Activated CD4-positive, alpha-beta T cell treated with anti-CD3 and anti-CD28 coated beads, Interleukin-2, Interleukin-4, amounts not matched to agents 100 ng/mL and 50 ng/mL, durations not matched to agents 16 hours and 8 hours (primary cell): ENCODE results near the gene SLC25A1.

Experiments used
- DNase-seq: peaks from one replicate; pipeline ENCODE4 v3.0.0-alpha.2; 2020; ENCODE audit warnings: low spot score

The SLC25A1 gene

DNA sequence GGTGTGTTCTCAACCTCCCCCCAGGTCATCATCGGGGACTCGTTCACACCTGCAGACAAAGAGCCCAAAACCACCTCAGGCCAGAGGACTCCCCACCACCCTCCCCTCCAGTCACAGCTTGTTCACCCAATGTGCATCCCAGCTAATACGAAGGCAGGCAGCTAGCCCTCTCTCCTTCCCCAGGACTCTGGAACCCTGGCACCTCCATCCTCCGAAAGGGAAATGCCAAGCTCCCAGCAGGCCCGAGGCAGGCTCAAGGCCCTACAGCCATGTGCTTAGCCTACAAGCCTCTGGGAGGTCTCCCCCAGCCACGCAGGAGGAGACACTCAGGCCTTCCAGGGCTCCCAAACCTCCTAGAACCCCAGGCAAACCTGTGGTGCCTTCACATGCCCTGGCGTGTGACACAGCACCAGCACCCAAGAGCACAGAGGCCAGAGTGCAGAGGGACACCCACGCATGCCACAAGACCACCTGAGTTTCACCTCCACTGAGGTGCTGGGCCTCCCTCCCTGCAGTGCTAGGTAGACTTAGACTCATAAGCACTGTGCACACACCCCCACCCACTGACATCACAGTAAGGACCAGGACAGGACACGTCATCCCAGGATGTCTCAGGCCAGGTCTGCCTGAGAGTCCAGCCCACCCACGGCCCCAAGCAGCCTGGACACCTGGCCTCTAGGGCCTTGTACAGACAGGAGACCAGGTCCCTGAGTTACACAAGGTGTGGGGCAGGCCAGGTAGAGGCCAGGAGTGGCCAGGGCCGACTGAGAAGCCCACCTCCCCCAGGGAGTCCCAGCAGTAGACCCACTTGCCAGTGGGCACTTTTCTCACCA, 40.9 kb downstream of the SLC25A1 start:
- no peak for DNase-seq

DNA sequence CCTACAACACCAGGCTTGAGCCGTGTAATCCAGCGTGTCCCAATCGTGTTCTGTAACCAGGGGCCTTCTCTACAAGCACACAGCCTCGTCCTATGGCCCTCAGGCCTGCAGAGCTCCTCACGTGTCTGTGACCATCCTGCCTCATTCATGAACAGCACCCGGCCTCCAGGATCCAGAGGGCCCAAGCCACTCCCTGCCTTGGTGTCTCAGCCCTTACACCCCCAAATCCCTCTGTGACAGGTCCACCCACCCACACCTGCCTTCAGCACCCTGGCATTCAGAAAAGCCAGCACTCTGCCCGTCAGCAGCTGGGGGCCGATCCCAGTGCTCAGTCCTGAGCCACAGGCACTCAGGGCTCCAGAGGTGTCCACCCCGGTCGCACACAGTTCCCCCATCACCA, 41.6 kb downstream of the SLC25A1 start:
- no peak for DNase-seq

- DNase-seq: no peak
Measured at GRCh38 chr22:19134874-19135273, 43.7 kb downstream of the SLC25A1 start.

- no peak for DNase-seq
Measured at GRCh38 chr22:19134176-19134831, 44.2 kb downstream of the SLC25A1 start.

- DNase-seq: no peak
Measured at GRCh38 chr22:19133561-19133960, 45.0 kb downstream of the SLC25A1 start.

DNA sequence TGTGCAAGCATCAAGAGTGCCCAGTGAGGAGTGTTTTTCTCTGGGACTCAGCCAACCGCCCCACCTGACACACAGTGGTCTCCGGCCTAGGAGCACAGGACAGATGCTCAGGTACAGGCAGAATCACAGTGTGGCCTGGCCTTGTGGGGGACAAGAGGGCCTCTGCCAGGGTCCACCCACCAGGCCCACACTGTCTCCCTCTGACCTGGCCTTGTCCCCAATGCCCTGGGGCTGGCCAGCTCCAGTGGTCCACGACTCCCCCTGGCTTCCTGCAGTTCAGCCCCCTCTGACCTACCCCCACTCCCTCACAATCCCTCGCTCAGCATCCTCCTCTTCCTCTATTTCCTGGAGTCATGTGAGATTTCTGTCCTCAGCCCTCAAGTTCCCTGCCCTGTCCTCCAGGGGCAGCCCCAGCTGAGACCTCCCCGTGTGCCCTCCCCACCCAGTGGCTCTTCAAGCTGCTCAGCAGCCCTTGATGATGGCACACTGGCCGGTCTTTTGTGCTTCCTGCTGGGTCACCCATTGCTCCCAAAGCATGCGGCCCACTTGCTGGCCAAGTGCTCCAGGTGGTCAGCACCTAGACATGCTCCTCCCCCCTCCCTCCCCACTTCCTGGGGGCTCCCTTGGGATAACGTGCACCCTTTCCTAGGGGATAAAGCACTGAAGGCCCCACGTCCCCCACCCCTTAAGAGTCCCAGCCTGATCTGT, 45.7 kb downstream of the SLC25A1 start:
- DNase-seq: no peak

DNA sequence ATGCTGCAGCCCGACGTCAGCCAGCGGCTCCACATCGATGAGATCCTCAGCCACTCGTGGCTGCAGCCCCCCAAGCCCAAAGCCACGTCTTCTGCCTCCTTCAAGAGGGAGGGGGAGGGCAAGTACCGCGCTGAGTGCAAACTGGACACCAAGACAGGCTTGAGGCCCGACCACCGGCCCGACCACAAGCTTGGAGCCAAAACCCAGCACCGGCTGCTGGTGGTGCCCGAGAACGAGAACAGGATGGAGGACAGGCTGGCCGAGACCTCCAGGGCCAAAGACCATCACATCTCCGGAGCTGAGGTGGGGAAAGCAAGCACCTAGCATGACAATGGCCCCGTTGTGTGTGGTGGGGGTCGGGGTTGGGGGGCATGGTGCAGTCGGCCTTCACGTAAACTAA, 46.4 kb downstream of the SLC25A1 start:
- no peak for DNase-seq

- no peak for DNase-seq
Measured at GRCh38 chr22:19131685-19132015, 46.9 kb downstream of the SLC25A1 start.

DNA sequence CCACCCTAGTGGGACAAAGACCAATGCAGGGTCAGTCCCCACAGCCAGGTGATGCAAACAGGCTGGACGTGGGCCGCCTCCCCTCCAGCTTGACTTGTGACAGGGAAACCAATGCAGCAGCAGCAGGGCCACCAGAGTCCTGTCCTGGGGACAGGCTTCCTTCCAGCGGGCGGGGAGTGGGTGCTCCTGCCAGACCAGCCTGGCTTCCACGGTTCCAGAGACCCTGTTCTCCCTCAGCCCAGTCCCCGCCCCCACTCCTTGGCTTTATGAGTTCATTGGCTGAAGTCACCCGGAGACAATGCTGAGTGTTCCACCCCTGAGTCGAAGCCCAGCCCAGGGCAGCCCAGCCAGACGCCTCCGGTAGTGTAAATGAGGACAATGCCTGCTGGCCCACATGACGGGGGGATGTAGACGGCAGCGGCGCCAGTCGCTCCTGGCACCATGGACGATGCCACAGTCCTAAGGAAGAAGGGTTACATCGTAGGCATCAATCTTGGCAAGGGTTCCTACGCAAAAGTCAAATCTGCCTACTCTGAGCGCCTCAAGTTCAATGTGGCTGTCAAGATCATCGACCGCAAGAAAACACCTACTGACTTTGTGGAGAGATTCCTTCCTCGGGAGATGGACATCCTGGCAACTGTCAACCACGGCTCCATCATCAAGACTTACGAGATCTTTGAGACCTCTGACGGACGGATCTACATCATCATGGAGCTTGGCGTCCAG, 47.4 kb downstream of the SLC25A1 start, which contains the start of gene TSSK2:
Gene TSSK2 (plus strand): TSS at position 350 of the 726 bp plus-strand sequence. CDS start 92 bp downstream, at position 442.
- DNase-seq: no peak

GRCh38 chr22:19129871-19130270, 48.7 kb downstream of the SLC25A1 start:
- DNase-seq: no peak

GRCh38 chr22:19128946-19129727, 49.4 kb downstream of the SLC25A1 start:
- no peak for DNase-seq

DNA sequence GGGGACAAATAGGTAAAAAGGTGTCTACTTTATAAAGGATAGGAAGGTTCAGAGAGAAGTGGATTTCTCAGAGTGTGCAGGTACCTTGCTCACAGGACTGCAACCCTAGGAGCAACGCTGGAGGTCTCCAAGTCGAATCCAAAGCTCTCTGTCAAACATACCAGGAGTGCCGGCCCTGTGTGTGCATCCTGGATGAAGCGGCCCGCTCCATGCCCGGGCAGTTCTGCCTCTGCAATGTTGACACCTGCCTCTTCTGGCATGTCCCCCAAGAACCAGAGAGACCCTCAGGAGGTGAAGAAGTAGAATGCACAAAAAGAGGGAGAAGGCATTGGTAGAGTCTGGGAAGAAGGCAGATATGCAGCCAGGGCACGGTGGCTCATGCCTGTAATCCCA, 50.5 kb downstream of the SLC25A1 start:
- no peak for DNase-seq

DNA sequence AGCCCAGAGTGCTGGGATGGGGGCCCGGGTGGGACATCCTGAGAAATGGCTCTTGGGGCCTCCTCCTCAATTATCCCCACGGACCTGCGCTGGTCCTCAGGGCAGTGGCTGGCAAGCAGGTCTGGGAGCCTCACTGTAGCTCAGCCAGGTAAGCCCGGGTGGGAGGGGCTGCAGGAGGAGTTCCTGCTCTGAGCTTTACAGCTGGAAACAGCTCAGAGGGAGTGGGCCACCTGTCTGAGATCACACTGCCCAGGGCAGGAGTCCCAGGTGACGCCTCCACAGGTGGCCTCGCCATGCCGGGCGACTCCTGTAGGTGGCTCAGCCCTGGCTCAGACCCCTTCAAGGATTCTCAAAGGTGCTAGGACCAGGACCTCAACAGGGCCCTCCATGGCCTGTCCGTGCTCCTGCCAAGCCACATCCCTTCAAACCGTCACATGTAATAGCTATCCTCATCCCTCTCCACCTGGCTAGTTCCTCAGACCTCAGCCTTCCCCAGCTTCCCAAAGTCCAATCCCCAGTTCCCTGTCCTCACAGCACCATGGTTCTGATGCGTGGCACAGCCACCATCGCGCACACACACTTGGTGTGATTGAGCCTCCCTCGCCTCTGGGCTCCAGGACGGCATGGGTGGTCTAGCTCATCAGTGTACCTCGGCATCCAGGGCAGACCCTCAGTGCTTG, 51.1 kb downstream of the SLC25A1 start:
- no peak for DNase-seq

DNA sequence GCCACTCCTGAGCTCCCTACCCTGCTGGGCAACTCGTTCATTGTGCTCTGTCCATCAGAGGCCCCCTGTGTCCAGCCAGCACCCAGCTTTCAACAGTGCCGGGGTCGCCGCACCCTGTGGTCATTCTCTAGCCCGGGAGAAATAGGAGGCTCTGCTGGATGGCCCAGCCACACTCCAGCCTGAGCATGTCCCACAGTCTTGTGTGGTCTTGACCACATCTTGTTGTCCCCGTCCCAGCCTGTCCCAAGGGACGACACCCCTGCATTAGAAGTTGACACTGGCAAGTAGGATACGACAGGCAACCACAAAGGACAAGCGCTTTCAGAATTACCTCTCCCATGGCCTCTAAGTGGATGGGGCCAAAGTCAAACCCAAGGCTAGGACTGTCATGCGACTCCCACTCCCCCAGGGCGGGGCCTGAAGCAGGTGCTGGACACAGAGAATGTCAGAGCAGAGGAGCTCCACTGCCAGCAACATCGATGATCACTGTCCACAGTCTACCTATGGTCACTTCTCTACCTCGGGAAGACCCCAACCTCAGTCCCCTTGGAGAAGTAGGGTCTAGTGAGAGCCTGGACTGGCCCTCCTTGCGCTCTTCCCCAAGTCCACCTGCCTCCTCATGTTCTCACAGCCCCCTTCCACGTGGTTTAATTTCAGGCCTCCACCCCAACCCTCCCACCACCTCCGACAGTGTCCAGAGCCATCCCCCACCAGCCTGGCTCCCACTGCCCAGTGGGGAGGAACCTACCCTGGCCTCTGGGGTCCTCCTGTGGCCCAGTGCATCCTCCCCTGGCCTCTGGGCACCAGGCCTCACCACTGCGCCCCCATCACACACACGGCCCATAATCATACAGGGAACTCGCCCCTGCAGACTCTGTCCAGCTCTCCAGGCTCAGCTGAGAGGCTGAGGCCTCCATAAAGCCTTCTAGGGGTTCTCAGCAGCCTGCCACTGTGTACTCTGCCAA, 51.9 kb downstream of the SLC25A1 start:
- DNase-seq: no peak
